Osteocyte (in vitro differentiated cells): Measurements from ENCODE around the gene RNF40. TPM values are rescaled to one million over a fixed set of nuclear protein-coding genes. Genes with fewer than 3 reads are reported as not detected.

Experiments used
- DNase-seq: peaks from one replicate; pipeline ENCODE4 v3.0.0; 2021; ENCODE audit warnings: mixed read lengths; ENCODE audit not compliant: unreplicated experiment; ENCODE audit errors: extremely low spot score
- H3K27ac Mint-ChIP-seq: one replicate; pipeline ENCODE4 v1.8.0; 2021; ENCODE audit warnings: mild to moderate bottlenecking, mixed read lengths; ENCODE audit not compliant: unreplicated experiment
- H3K27me3 Mint-ChIP-seq: one replicate; pipeline ENCODE4 v1.8.0; 2021; ENCODE audit warnings: mixed read lengths; ENCODE audit not compliant: unreplicated experiment
- H3K36me3 Mint-ChIP-seq: one replicate; pipeline ENCODE4 v1.8.0; 2021; ENCODE audit warnings: mixed read lengths; ENCODE audit not compliant: unreplicated experiment
- H3K4me1 Mint-ChIP-seq: one replicate; pipeline ENCODE4 v1.8.0; 2021; ENCODE audit warnings: mixed read lengths; ENCODE audit not compliant: unreplicated experiment
- H3K4me3 Mint-ChIP-seq: one replicate; pipeline ENCODE4 v1.8.0; 2021; ENCODE audit warnings: mild to moderate bottlenecking, moderate library complexity, mixed read lengths; ENCODE audit not compliant: unreplicated experiment
- H3K9me3 Mint-ChIP-seq: one replicate; pipeline ENCODE4 v1.8.0; 2021; ENCODE audit warnings: mixed read lengths; ENCODE audit not compliant: unreplicated experiment
- CTCF ChIP-seq: fragments of 200-600 bp; sonication (generic); IDR thresholded peaks from 2 replicates; pipeline ENCODE4 v1.5.0; 2021; ENCODE audit warnings: antibody characterized with exemption, mild to moderate bottlenecking, moderate library complexity
- total RNA-seq: library from RNA; stranded (reverse); gene quantifications from 2 replicates; pipeline ENCODE4 v1.2.1, GENCODE V29; 2021

Gene RNF40
- total RNA-seq, 1 donor from 2014 or later = 118 TPM

DNA sequence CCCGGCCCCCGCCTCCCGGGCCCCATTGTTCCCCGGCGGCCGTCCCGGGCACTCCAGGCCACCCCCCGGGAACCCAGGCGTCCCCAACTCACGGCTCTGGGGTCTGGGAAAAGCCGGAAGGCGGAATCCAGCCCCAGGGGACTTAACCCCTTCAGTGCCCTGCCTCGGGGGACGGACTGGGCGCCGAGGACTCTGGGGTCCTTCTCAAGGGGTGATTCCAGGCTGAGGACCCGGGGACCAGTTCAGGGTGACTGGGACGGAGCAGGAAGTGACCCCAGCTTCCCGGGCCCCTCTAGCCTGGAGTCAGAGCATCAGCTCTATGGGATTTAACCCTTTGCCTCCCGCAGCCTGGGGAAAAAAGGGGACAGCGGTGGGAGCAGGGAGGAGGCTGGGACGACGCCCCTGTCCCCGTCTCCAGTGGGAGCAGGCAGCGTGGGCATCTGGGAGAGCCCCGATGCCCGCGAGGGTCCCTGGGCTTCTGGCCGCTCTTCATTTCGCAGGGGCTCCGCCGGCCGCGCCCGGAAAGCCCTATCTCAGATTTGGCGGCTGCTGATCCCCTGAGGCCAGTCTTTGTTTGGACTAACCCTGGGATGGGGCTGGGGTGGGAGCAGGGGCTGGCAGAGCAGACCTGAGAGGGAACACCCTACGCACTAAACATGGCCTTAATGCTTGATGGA, 25.0 kb downstream of the RNF40 start, which contains the start of gene ZNF629:
Gene ZNF629 (minus strand): TSS at position 270 of the 677 bp plus-strand sequence. CDS start 2,723 bp downstream, outside the sequence.
- Mint-ChIP-seq H3K9me3 (no peaks in the 10 kb centered on the region), H3K27me3 (no peaks in the 10 kb centered on the region), H3K27ac (peak within 1 kb of the TSS; percentile 88), H3K36me3 (peaks cover 8% of the 10 kb centered on the region), H3K4me1 (peaks cover 21% of the 10 kb centered on the region), H3K4me3 (peak within 1 kb of the TSS; percentile 87)
- DNase-seq = no peak
- TF ChIP-seq CTCF = no peak

DNA sequence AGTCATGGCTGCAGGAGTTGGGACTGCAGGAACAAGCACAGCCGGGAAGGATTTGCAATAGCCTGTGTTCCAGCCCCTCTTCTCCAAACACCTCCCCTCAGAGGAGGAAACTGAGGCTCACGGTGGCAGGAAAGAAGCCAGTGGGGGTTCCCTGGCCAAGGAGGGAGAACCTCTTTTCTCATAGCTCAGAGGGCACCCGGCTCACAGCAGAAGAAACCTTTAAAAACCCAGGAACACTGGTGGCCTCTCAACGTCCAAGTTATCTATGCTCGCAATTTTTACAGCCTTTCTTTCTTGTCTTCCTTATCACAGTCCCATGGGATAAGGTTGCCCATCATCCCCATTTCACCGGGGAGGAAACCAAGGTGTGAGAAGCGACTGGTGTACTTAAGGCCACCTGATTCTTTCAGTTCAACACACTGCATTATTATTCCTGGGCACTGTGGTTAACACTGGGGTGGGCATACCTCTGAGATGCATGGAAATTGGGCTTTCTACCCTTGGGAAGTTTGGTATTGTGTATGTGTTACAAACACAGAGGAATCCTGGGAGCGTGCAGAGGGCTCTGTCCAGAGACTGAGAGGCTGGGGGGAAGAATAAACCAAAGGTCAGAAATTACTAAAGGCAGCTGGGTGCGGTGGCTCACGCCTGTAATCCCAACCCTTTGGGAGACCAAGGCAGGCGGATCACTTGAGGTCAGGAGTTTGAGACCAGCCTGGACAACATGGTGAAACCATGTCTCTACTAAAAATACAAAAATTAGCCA, 25.7 kb downstream of the RNF40 start:
- peaks cover 8% of the 10 kb centered on the region for H3K36me3 Mint-ChIP-seq
- no peaks in the 10 kb centered on the region for H3K9me3 Mint-ChIP-seq
- TF ChIP-seq CTCF = no peak
- no peak for DNase-seq
- H3K4me3 Mint-ChIP-seq = peak overlapping the region; percentile 87
- H3K4me1 Mint-ChIP-seq = peaks cover 21% of the 10 kb centered on the region
- H3K27ac Mint-ChIP-seq = peak overlapping the region; percentile 88
- no peaks in the 10 kb centered on the region for H3K27me3 Mint-ChIP-seq

GRCh38 chr16:30793508-30794069, 31.5 kb downstream of the RNF40 start:
- no peaks in the 10 kb centered on the region for H3K9me3 Mint-ChIP-seq
- H3K36me3 Mint-ChIP-seq = no peaks in the 10 kb centered on the region
- no peak for DNase-seq
- no peaks in the 10 kb centered on the region for H3K27me3 Mint-ChIP-seq
- no peak overlapping the region for H3K27ac Mint-ChIP-seq
- no peaks in the 10 kb centered on the region for H3K4me1 Mint-ChIP-seq
- no peak for TF ChIP-seq CTCF
- no peak overlapping the region for H3K4me3 Mint-ChIP-seq

DNA sequence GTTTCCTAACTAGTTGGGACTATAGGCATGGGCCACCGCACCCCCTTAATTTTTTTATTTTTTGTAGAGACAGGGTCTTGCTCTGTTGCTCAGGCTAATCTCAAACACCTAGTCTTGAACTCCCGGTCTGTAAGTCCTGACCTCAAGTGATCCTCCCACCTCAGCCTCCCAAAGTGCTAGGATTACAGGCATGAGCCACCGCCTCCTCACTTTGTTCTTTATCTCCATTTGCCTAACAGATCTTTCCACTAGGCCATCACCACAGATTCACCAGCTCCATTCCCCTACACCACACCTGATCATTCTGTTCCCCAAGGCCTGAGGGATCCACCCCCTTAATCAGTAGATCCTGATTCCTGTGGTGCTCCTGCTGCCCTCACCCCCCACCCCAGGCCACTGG, 32.5 kb downstream of the RNF40 start:
- no peak overlapping the region for H3K4me3 Mint-ChIP-seq
- H3K9me3 Mint-ChIP-seq = no peaks in the 10 kb centered on the region
- no peak overlapping the region for H3K27ac Mint-ChIP-seq
- no peak for DNase-seq
- no peak for TF ChIP-seq CTCF
- no peaks in the 10 kb centered on the region for H3K4me1 Mint-ChIP-seq
- H3K36me3 Mint-ChIP-seq = no peaks in the 10 kb centered on the region
- no peaks in the 10 kb centered on the region for H3K27me3 Mint-ChIP-seq
